Measurements from ENCODE around the gene POLR2J2. TPM values are rescaled to one million over a fixed set of nuclear protein-coding genes. Genes with fewer than 3 reads are reported as not detected.

Gene POLR2J2
- total RNA-seq, 2 experiments from 2014 or later = 22.9 to 24.8 TPM

Other genes starting within 250 kb of the POLR2J2 start
- 10 to 100 TPM; 20.4 to 25.5 TPM for gene ORAI2, start 238.1 kb downstream of the POLR2J2 start, total RNA-seq
- 1 to 10 TPM; 4.4 to 5.2 TPM for gene ALKBH4, start 206.8 kb downstream of the POLR2J2 start, total RNA-seq
- gene LRWD1, start 206.7 kb downstream of the POLR2J2 start, total RNA-seq = 10 to 100 TPM; 14.9 to 19.1 TPM
- 10 to 100 TPM; 37.4 to 42.9 TPM for gene POLR2J, start 192.7 kb downstream of the POLR2J2 start, total RNA-seq
- gene RASA4B, start 153.9 kb downstream of the POLR2J2 start, total RNA-seq = 10 to 100 TPM; 18.9 to 20.0 TPM
- gene UPK3BL2, start 128.0 kb downstream of the POLR2J2 start, total RNA-seq = 10 to 100 TPM; 62.3 to 63.8 TPM
- not detected for gene SPDYE2, start 120.4 kb downstream of the POLR2J2 start, total RNA-seq
- 10 to 100 TPM; 96.4 to 96.5 TPM for gene POLR2J3, start 99.1 kb downstream of the POLR2J2 start, total RNA-seq
- 10 to 100 TPM; 64.4 to 67.6 TPM for gene RASA4, start 54.9 kb downstream of the POLR2J2 start, total RNA-seq
- 10 to 100 TPM; 42.2 to 50.1 TPM for gene UPK3BL1, start 28.9 kb downstream of the POLR2J2 start, total RNA-seq
- gene SPDYE2B, start 21.3 kb downstream of the POLR2J2 start, total RNA-seq = not detected
- gene FAM185A, start 77.3 kb upstream of the POLR2J2 start, total RNA-seq = 1 to 10 TPM; 1.6 to 1.7 TPM
- not detected for gene LRRC17, start 241.3 kb upstream of the POLR2J2 start, total RNA-seq

Measured in CD8-positive, alpha-beta T cell (primary cell).